Mucosa of stomach (tissue), 1 donor: ENCODE data around the gene DNAAF9.
"Not testable (repeated sequence)": the region's sequence is repeated elsewhere in the genome, so short reads cannot be mapped to it uniquely, and the experiment has no call there.

Experiments
- H3K27me3 ChIP-seq: one replicate; pipeline ENCODE4 v1.7.0; 2013; ENCODE audit warnings: mild to moderate bottlenecking, low read length; ENCODE audit not compliant: control insufficient read depth, insufficient read depth
- H3K36me3 ChIP-seq: one replicate; pipeline ENCODE4 v1.7.0; 2013; ENCODE audit warnings: low read length; ENCODE audit not compliant: control insufficient read depth, insufficient read depth
- H3K4me1 ChIP-seq: one replicate; pipeline ENCODE4 v1.7.0; 2013; ENCODE audit warnings: mild to moderate bottlenecking, low read length; ENCODE audit not compliant: control insufficient read depth, insufficient read depth
- H3K4me3 ChIP-seq: one replicate; pipeline ENCODE4 v1.7.0; 2013; ENCODE audit warnings: low read length
- H3K9ac ChIP-seq: one replicate; pipeline ENCODE4 v1.7.0; 2013; ENCODE audit warnings: mild to moderate bottlenecking, low read length, moderate library complexity
- H3K9me3 ChIP-seq: one replicate; pipeline ENCODE4 v1.7.0; 2013; ENCODE audit warnings: mild to moderate bottlenecking, low read length, moderate library complexity; ENCODE audit not compliant: control insufficient read depth
- donor health status: Pancreatic carcinoma.

DNAAF9 gene

DNA sequence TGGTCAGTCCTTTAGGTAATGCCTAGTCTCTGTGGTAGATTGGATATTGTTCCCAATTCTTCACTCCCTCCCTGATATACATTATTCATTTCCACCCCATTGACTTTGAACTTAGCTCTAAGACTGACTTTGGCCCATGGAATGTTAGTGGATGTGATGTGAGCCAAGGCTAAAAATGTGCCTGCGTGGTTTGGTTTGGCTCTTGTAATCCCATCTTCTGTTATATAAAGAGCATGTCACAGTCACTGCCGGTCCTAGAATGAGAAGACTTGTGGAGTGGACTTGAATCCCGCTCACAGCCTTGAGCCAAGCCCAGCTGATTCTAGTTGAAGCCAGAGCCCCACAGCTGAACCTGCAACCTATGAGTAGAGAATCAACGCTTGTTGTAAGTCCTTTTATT, 23.6 kb upstream of the DNAAF9 start:
- no peak overlapping the region for H3K9ac ChIP-seq
- H3K4me3 ChIP-seq, result no peak overlapping the region
- H3K36me3 ChIP-seq, result no peaks in the 10 kb centered on the region
- no peaks in the 10 kb centered on the region for H3K9me3 ChIP-seq
- no peaks in the 10 kb centered on the region for H3K27me3 ChIP-seq
- H3K4me1 ChIP-seq, result no peaks in the 10 kb centered on the region

DNA sequence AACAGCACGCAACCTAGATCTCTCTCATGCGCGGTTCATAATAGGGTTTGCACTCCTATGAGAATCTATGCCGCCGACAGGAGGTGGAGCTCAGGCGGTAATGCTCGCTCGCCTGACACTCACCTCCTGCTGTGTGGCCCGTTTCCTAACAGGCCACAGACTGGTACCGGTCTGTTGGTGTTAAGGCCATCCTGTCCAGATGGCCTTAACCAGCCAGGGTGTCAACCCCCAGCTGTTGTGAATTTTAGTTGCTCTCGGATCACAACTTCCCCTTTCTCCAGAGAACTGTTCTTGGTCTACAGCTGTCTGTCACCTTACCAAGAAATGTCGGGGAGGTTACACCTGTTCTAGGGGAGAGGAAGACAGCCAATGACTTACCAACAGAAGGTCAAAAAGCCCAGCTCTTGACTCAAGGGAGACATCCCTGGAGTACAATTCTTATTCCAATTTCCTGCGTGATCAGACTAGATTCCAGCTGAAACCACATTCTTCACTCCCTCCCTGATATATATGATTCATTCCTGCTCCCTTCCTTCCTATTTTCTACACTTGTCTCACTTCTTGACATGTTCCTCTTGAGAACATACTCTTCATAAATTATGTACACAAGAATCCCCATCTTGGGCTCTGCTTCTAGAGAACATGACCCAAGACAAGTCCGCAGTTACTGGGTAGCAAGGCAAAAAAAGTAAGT, 23.1 kb upstream of the DNAAF9 start:
- Histone ChIP-seq H3K36me3 (no peaks in the 10 kb centered on the region), H3K9ac (no peak overlapping the region), H3K4me3 (no peak overlapping the region), H3K4me1 (no peaks in the 10 kb centered on the region), H3K9me3 (no peaks in the 10 kb centered on the region), H3K27me3 (no peaks in the 10 kb centered on the region)

DNA sequence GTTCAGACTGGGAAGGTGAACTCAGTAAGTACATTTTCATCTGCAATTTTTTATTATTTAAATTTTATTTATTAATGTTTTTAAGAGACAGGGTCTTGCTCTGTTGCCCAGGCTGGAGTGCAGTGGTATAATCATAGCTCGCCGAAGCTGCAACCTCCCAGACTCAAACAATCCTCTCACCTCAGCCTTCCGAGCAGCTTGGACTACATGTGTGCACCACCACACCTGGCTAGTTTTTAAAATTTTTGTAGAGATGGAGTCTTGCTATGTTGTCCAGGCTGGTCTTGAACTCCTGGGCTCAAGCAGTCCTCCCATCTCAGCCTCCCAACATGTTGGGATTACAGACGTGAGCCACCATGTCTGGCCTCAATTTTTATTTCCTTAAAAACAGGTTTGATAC, 19.3 kb upstream of the DNAAF9 start:
- not testable (repeated sequence) for H3K4me3 ChIP-seq, H3K4me1 ChIP-seq, H3K9ac ChIP-seq, H3K36me3 ChIP-seq, H3K27me3 ChIP-seq, H3K9me3 ChIP-seq

DNA sequence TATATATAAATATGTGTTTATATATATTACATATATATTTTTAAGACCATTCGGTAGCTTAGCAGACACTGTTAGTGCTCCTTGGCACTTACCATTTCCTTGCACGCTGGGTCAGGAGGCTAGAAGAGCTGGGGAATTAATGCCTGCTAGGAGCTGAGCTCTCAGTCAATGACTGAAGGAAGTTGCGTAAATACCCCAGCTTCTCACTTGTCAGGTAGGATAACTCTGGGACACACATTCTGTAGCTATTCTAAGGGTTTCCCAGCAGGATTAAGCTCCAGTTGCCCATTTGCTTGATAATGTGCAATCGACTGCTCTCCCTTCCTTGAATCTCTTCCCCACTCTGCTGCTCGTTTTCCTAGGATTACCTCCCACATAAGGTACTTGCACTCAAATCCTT, 15.7 kb upstream of the DNAAF9 start:
- no peaks in the 10 kb centered on the region for H3K4me1 ChIP-seq

DNA sequence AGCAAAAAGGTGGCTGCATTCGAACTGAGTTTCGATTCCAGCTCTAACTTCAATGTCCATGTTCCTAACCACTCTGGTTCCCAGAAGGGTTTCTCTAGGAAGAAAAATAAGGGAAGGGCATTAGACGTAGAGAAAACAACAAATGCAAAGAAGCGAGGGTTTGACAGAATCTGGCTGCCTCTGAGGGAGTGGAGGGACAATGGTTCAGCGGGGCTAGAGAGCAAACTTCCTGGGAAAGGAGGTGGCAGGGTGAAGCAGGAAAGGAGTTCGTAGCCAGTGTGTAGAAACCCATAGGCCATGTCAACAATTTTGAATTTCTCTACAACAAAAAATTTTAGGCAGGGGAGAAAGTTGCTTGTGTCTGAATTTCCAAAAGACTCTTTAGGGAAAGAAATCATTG, 14.5 kb upstream of the DNAAF9 start:
- Histone ChIP-seq H3K9ac (no peak overlapping the region), H3K4me1 (no peaks in the 10 kb centered on the region), H3K36me3 (no peaks in the 10 kb centered on the region), H3K9me3 (no peaks in the 10 kb centered on the region), H3K4me3 (no peak overlapping the region), H3K27me3 (no peaks in the 10 kb centered on the region)

More for the DNA sequence above, 15.7 kb upstream of the DNAAF9 start:
- Histone ChIP-seq H3K36me3 (no peaks in the 10 kb centered on the region), H3K9me3 (no peaks in the 10 kb centered on the region), H3K9ac (no peak overlapping the region), H3K4me3 (no peak overlapping the region), H3K27me3 (no peaks in the 10 kb centered on the region)

DNA sequence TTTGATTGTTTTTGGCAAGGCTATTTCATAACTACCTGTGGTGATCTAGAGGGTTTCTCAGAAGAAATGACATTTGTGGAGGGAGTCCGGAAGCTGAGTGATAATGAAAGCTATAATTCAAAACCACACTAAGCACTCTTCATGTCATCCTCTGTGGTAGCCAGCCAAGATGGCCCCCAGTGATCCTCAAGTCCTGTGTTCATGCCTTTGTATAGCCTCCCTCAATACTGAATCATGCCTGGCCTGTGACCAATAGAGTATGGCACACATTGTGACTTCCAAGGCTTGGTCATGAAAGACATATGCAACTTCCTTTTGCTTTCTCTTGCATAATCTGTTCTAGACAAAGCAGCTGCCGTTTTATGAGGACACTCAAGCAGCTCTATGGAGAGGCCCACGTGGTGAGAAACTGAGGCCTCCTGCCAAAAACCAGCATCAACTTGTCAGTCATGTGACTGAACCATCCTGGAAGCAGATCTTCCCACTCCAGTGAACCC, 12.8 kb upstream of the DNAAF9 start:
- Histone ChIP-seq H3K27me3 (no peaks in the 10 kb centered on the region), H3K9ac (no peak overlapping the region), H3K9me3 (no peaks in the 10 kb centered on the region), H3K4me1 (no peaks in the 10 kb centered on the region), H3K4me3 (no peak overlapping the region), H3K36me3 (no peaks in the 10 kb centered on the region)

DNA sequence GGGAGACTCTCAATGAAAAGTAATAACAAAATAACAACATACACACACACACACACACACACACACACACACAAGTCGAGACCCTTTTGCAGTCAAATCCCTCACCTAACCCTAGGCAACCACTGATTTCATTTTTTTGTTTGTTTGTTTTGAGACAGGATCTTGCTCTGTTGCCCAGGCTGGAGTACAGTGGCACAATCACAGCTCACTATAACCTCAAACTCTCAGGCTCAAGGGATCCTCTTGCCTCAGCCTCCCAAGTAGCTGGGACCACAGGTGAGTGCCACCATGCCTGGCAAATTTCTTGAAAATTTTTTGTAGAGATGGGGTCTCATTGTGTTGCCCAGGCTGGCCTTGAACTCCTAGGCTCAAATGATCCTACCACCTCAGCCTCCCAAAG, 10.7 kb upstream of the DNAAF9 start:
- not testable (repeated sequence) for H3K9ac ChIP-seq, H3K36me3 ChIP-seq

DNA sequence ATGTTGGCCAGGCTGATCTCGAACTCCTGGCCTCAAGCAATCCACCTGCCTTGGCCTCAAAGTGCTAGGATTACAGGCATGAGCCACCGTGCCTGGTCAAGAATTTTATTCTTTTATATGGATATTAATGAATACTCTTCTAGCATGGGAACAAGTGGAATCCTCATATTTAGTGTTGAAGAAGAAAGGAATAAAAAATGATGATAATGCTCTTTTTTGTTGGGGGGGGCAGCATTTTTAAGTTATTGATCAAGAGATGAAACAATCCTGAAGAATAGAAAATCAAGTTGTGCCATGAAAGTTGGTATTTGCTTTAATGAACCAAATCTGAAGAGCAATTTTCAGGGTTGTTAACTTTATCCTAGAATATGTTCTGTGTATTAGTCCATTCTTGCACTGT, 6.7 kb upstream of the DNAAF9 start:
- Histone ChIP-seq H3K36me3 (no peaks in the 10 kb centered on the region), H3K9ac (no peak overlapping the region), H3K9me3 (no peaks in the 10 kb centered on the region), H3K27me3 (no peaks in the 10 kb centered on the region), H3K4me1 (no peaks in the 10 kb centered on the region), H3K4me3 (no peak overlapping the region)

More for the DNA sequence above, 10.7 kb upstream of the DNAAF9 start:
- H3K4me1 ChIP-seq, H3K9me3 ChIP-seq, H3K4me3 ChIP-seq, H3K27me3 ChIP-seq: not testable (repeated sequence)

DNA sequence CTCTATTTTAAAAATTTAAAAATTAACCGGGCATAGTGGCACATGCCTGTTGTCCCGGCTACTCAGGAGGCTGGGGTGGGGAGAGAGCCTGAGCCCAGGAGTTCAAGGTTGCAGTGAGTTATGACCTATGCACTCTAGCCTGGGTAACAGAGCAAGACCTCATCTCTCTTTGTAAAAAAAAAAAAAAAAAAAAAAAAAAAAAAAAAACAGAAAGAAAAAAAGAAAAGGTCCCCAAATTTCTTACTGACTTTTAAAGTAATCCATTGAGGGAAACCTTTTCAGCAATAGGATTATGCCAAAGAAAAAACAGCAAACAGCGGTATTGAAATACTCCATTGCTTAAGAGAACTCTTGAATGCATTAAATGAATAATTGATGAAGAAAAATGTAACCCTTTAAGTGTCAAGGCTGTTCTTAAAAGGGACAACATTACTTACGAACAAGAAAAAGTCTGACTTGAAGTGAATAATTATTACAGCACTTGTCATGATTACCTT, 6.0 kb upstream of the DNAAF9 start:
- no peaks in the 10 kb centered on the region for H3K4me1 ChIP-seq
- H3K9me3 ChIP-seq, result no peaks in the 10 kb centered on the region
- H3K9ac ChIP-seq, result no peak overlapping the region
- H3K27me3 ChIP-seq, result no peaks in the 10 kb centered on the region
- H3K36me3 ChIP-seq, result no peaks in the 10 kb centered on the region
- no peak overlapping the region for H3K4me3 ChIP-seq

DNA sequence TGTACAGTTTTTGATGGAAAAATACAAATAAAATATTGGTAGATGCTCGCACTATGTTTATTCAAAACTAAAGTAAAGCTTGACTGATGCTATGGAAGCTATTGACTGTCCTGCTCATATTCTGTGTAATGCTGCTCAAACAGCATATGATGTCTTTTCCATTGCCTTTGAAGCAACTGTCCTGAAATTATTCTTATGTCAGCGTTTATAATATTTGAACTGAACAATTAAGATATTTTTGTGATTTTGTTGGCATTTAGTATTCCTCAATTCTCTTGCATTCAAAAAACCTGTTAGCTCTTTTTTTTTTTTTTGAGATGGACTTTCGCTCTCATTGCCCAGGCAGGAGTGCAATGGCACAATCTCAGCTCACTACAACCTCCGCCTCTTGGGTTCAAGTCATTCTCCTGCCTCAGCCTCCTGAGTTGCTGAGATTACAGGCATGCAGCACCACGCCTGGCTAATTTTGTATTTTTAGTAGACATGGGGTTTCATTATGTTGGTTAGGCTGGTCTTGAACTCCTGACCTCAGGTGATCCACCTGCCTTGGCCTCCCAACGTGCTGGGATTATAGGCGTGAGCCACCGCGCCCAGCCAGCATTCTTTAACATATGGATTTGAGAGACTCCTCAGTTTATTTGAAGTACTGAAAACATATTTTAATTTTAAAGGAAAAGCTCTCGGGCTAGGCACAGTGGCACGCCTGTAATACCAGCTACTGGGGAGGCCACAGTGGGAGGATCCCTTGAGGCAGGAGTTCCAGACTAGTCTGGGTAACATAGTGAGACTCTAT, 5.3 kb upstream of the DNAAF9 start:
- Histone ChIP-seq H3K9me3 (no peaks in the 10 kb centered on the region), H3K4me1 (no peaks in the 10 kb centered on the region), H3K4me3 (no peak overlapping the region), H3K27me3 (no peaks in the 10 kb centered on the region), H3K36me3 (no peaks in the 10 kb centered on the region), H3K9ac (no peak overlapping the region)

DNA sequence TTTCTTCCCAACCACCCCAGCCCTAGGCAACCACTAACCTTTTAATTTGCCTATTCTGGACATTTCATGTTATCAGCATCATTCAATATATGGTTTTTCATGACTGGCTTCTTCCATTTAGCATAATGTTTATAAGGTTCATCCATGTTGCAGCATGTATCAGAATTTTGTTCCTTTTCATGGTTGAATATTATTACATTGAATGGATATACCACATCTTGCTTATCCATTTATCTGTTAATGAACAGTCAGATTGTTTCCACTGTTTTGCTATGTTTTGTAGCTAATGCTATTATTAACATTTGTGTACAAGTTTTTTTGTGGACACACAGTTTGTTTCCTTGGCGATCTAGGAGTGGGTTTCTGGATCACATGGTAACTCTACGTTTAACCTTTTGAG, 3.0 kb upstream of the DNAAF9 start:
- Histone ChIP-seq H3K36me3 (no peaks in the 10 kb centered on the region), H3K9ac (no peak overlapping the region), H3K4me3 (no peak overlapping the region), H3K27me3 (no peaks in the 10 kb centered on the region), H3K4me1 (peaks cover 12% of the 10 kb centered on the region), H3K9me3 (no peaks in the 10 kb centered on the region)

DNA sequence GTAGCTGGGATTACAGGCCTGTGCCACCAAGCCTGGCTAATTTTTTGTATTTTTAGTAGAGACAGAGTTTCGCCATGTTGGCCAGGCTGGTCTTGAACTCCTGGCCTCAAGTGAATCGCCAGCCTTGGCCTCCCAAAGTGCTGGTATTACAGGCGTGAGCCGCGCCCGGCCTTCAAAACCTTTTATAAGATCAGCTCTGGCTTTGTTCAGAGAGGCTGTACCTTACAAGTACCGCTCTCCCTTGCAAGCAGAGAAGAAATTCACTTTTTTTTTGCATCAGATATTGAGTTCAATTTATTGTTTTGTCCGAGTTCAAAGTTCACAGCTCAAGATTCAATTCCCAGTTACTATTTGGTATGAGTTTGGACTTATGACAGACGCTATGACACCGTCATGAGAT, 1.9 kb upstream of the DNAAF9 start:
- Histone ChIP-seq H3K9me3 (no peaks in the 10 kb centered on the region), H3K27me3 (no peaks in the 10 kb centered on the region), H3K4me1 (peaks cover 12% of the 10 kb centered on the region), H3K36me3 (no peaks in the 10 kb centered on the region), H3K9ac (no peak overlapping the region), H3K4me3 (no peak overlapping the region)
